NCI-H1048 (cell line): Measurements from ENCODE around the gene PRR5.

Experiments used
- DNase-seq: peaks from one replicate; lab custom pipeline; 2025; lab: John Stamatoyannopoulos, UW

PRR5 gene

GRCh38 chr22:44758344-44758973 is 56.5 kb downstream of the PRR5 start:
- no peak for DNase-seq

- no peak for DNase-seq
Measured at GRCh38 chr22:44759001-44759400, 57.0 kb downstream of the PRR5 start.

GRCh38 chr22:44759430-44760310 is 57.7 kb downstream of the PRR5 start:
- DNase-seq: no peak

GRCh38 chr22:44760476-44760875 is 58.5 kb downstream of the PRR5 start:
- DNase-seq: no peak

- no peak for DNase-seq
Measured at GRCh38 chr22:44761025-44761424, 59.0 kb downstream of the PRR5 start.

- DNase-seq: no peak
Measured at GRCh38 chr22:44764373-44764772, 62.4 kb downstream of the PRR5 start.

GRCh38 chr22:44764974-44765373 is 63.0 kb downstream of the PRR5 start:
- no peak for DNase-seq

GRCh38 chr22:44765571-44766285 is 63.7 kb downstream of the PRR5 start:
- no peak for DNase-seq

GRCh38 chr22:44773082-44773481 is 71.1 kb downstream of the PRR5 start:
- DNase-seq: no peak

GRCh38 chr22:44775862-44776261 is 73.9 kb downstream of the PRR5 start:
- no peak for DNase-seq

- no peak for DNase-seq
Measured at GRCh38 chr22:44776605-44777363, 74.8 kb downstream of the PRR5 start.

GRCh38 chr22:44777364-44777755 is 75.4 kb downstream of the PRR5 start:
- no peak for DNase-seq

GRCh38 chr22:44780876-44781449 is 79.0 kb downstream of the PRR5 start:
- no peak for DNase-seq

GRCh38 chr22:44782363-44782963 is 80.5 kb downstream of the PRR5 start:
- DNase-seq: no peak

- no peak for DNase-seq
Measured at GRCh38 chr22:44783091-44783490, 81.1 kb downstream of the PRR5 start.

GRCh38 chr22:44783581-44783980 is 81.6 kb downstream of the PRR5 start:
- no peak for DNase-seq

GRCh38 chr22:44786136-44786535 is 84.1 kb downstream of the PRR5 start:
- no peak for DNase-seq

GRCh38 chr22:44786610-44787009 is 84.6 kb downstream of the PRR5 start:
- no peak for DNase-seq
